HCT116 (cell line): ENCODE results near the gene PNN. TPM values are rescaled to one million over a fixed set of nuclear protein-coding genes. Genes with fewer than 3 reads are reported as not detected.

Source experiments
- ATAC-seq: fragments of 200-7000 bp; cut with Tn5 transposase; 2 replicates; pipeline ENCODE4 v1.9.1; 2020; ENCODE audit warnings: mild to moderate bottlenecking, moderate library complexity
- BruUV-seq: library from RNA; stranded (reverse); fragments of 400-500 nt; replicated peaks from 2 replicates; lab custom pipeline; 2021; lab: Mats Ljungman, UMichigan
- CTCF ChIA-PET: fragments of 300-600 bp; sonication (Branson Sonifier 250); formaldehyde crosslinking; loops from one replicate; lab custom pipeline; 2021; ENCODE audit warnings: antibody characterized with exemption; lab: Charles Lee
- POLR2A ChIA-PET: fragments of 300-600, 350-600 bp; sonication (Branson Sonifier 250); formaldehyde crosslinking; loops from one replicate; lab custom pipeline; 2021; ENCODE audit warnings: antibody characterized with exemption; lab: Charles Lee
- RAD21 ChIA-PET, 2 experiments: fragments of 300-600 bp; sonication (Branson Sonifier 250); formaldehyde crosslinking; loops; one replicate each; lab custom pipeline; 2023; ENCODE audit warnings: low total read pairs in 2 of 2; ENCODE audit not compliant: uncharacterized antibody in 2 of 2, unreplicated experiment in 2 of 2, low non-redundant PET in 1 of 2; lab: Charles Lee
- DNase-seq: peaks from one replicate; pipeline ENCODE4 v3.0.0-alpha.2; 2010; ENCODE audit warnings: low read depth, low spot score
- H2AFZ ChIP-seq: fragments of 200-600 bp; shearing (Covaris generic), sonication (generic); 2 replicates; pipeline ENCODE4 v1.6.1; 2017; ENCODE audit warnings: low read depth, mixed run types, mixed read lengths, antibody characterized with exemption, low read length; ENCODE audit not compliant: poor library complexity, severe bottlenecking
- H3K27ac ChIP-seq: 2 replicates; pipeline ENCODE4 v1.5.1; 2012; ENCODE audit warnings: low read depth, low read length
- H3K27me3 ChIP-seq: fragments of 200-600 bp; sonication (generic); 2 replicates; pipeline ENCODE4 v1.6.1; 2016; ENCODE audit warnings: mixed run types, low read length, mixed read lengths; ENCODE audit not compliant: insufficient read depth
- H3K36me3 ChIP-seq, 2 experiments: fragments of 200-500 bp in 1 of 2; fragments of 200-600 bp in 1 of 2; sonication (Bioruptor generic) in 1 of 2; sonication (generic) in 1 of 2; 2 replicates each; pipeline versions ENCODE4 v1.5.1 to v1.6.1; 2014 to 2016; ENCODE audit warnings: low read length in 2 of 2, inconsistent platforms in 1 of 2, mixed read lengths in 1 of 2, mixed run types in 1 of 2; ENCODE audit not compliant: insufficient read depth in 2 of 2, control insufficient read depth in 1 of 2
- H3K4me1 ChIP-seq, 2 experiments: fragments of 200-600 bp in 1 of 2; sonication (generic) in 1 of 2; 2 replicates each; pipeline versions ENCODE4 v1.5.1 to v1.6.1; 2012 to 2017; ENCODE audit warnings: low read length in 2 of 2, inconsistent platforms in 1 of 2, mild to moderate bottlenecking in 1 of 2, mixed read lengths in 1 of 2, mixed run types in 1 of 2, moderate library complexity in 1 of 2; ENCODE audit not compliant: insufficient read depth in 2 of 2, control insufficient read depth in 1 of 2
- H3K4me2 ChIP-seq: fragments of 200-600 bp; sonication (generic); 2 replicates; pipeline ENCODE4 v1.6.1; 2017; ENCODE audit warnings: mixed run types, low read length, mixed read lengths
- H3K4me3 ChIP-seq, 2 experiments: fragments of 200-600 bp in 1 of 2; sonication (generic) in 1 of 2; replicated peaks in 1 of 2; 2 replicates each; pipeline ENCODE4 v1.5.1; 2011 to 2016; ENCODE audit warnings: low read length in 2 of 2, control low read depth in 1 of 2, low read depth in 1 of 2, mild to moderate bottlenecking in 1 of 2, mixed read lengths in 1 of 2, mixed run types in 1 of 2
- H3K79me2 ChIP-seq: fragments of 200-600 bp; sonication (generic); 2 replicates; pipeline ENCODE4 v1.6.1; 2017; ENCODE audit warnings: mild to moderate bottlenecking, mixed run types, low read length, moderate library complexity, mixed read lengths; ENCODE audit not compliant: insufficient read depth
- H3K9ac ChIP-seq: fragments of 200-600 bp; sonication (generic); 2 replicates; pipeline ENCODE4 v1.6.1; 2016; ENCODE audit warnings: low read length, mixed read lengths
- H3K9me2 ChIP-seq: fragments of 200-600 bp; sonication (generic), shearing (Covaris generic); 2 replicates; pipeline ENCODE4 v1.6.1; 2017; ENCODE audit warnings: mixed run types, mild to moderate bottlenecking, moderate library complexity; ENCODE audit not compliant: insufficient read depth
- H3K9me3 ChIP-seq, 2 experiments: fragments of 200-500 bp in 1 of 2; fragments of 200-600 bp in 1 of 2; sonication (Bioruptor generic) in 1 of 2; sonication (generic) in 1 of 2; 2 replicates each; pipeline ENCODE4 v1.6.1; 2014 to 2017; ENCODE audit warnings: low read length in 2 of 2, mixed read lengths in 2 of 2, inconsistent platforms in 1 of 2, low read depth in 1 of 2, mild to moderate bottlenecking in 1 of 2, mixed run types in 1 of 2, moderate library complexity in 1 of 2; ENCODE audit not compliant: control insufficient read depth in 1 of 2, insufficient read depth in 1 of 2
- H4K20me1 ChIP-seq: fragments of 200-600 bp; sonication (generic), shearing (Covaris generic); 2 replicates; pipeline ENCODE4 v1.6.1; 2017; ENCODE audit warnings: mixed run types, mild to moderate bottlenecking, moderate library complexity; ENCODE audit not compliant: insufficient read depth
- CBX3 ChIP-seq: IDR thresholded peaks from 2 replicates; pipeline ENCODE4 v1.6.1; 2012; ENCODE audit warnings: low read depth
- CEBPB ChIP-seq: IDR thresholded peaks from 2 replicates; pipeline ENCODE4 v1.6.1; 2012; ENCODE audit warnings: low read depth
- ELF1 ChIP-seq: IDR thresholded peaks from 2 replicates; pipeline ENCODE4 v1.6.1; 2012; ENCODE audit warnings: low read depth, borderline replicate concordance
- EZH2 ChIP-seq: fragments of 200-600 bp; sonication (generic); IDR thresholded peaks from 2 replicates; pipeline ENCODE4 v1.6.1; 2017; ENCODE audit warnings: antibody characterized with exemption, mixed run types
- EZH2phosphoT487 ChIP-seq: fragments of 200-600 bp; IDR thresholded peaks from 2 replicates; pipeline ENCODE4 v1.6.1; 2018; ENCODE audit warnings: antibody characterized with exemption, borderline replicate concordance
- JUND ChIP-seq: IDR thresholded peaks from 2 replicates; pipeline ENCODE4 v1.6.1; 2012
- POLR2A ChIP-seq: IDR thresholded peaks from 2 replicates; pipeline ENCODE4 v1.7.0; 2011; ENCODE audit warnings: borderline replicate concordance; ENCODE audit not compliant: insufficient read depth, insufficient read length; ENCODE audit errors: extremely low read depth
- POLR2AphosphoS5 ChIP-seq: IDR thresholded peaks from 2 replicates; pipeline ENCODE4 v1.6.1; 2011; ENCODE audit warnings: mild to moderate bottlenecking, low read depth, low read length, moderate library complexity
- RAD21 ChIP-seq: IDR thresholded peaks from 2 replicates; pipeline ENCODE4 v1.6.1; 2012; ENCODE audit warnings: low read depth, mild to moderate bottlenecking
- SIN3A ChIP-seq: IDR thresholded peaks from 2 replicates; pipeline ENCODE4 v1.6.1; 2012; ENCODE audit warnings: low read depth
- SP1 ChIP-seq: IDR thresholded peaks from 2 replicates; pipeline ENCODE4 v1.6.1; 2012; ENCODE audit warnings: low read depth
- SRF ChIP-seq: IDR thresholded peaks from 2 replicates; pipeline ENCODE4 v1.6.1; 2012; ENCODE audit warnings: low read depth
- TCF7L2 ChIP-seq: IDR thresholded peaks from 2 replicates; pipeline ENCODE4 v1.7.0; 2011; ENCODE audit warnings: borderline replicate concordance, inconsistent platforms; ENCODE audit not compliant: insufficient read depth, insufficient read length; ENCODE audit errors: extremely low read depth
- YY1 ChIP-seq: IDR thresholded peaks from 2 replicates; pipeline ENCODE4 v1.6.1; 2011; ENCODE audit warnings: low read length, low read depth, moderate library complexity, mild to moderate bottlenecking; ENCODE audit not compliant: insufficient replicate concordance; ENCODE audit errors: extremely low read depth
- ZFX ChIP-seq: fragments of 450-650 bp; IDR thresholded peaks from 2 replicates; pipeline ENCODE4 v1.6.1; 2017
- ZNF274 ChIP-seq: fragments of 200-500 bp; sonication (Bioruptor generic); IDR thresholded peaks from 2 replicates; pipeline ENCODE4 v1.6.1; 2014; ENCODE audit warnings: mild to moderate bottlenecking, low read depth, low read length, inconsistent platforms
- intact Hi-C: fragments of 100-400 bp; cut with micrococcal nuclease; formaldehyde crosslinking; loops from 2 replicates; pipeline ENCODE4 v1.10.0; 2022
- total RNA-seq: library from RNA; stranded (reverse); gene quantifications from one replicate; pipeline ENCODE4 v1.2.1, GENCODE V29; 2021; ENCODE audit not compliant: unreplicated experiment
- TF ChIP-seq, protein P1 (sequence below): IDR thresholded peaks from 2 replicates; pipeline ENCODE4 v1.6.1; 2012
- TF ChIP-seq, protein P2 (sequence below): IDR thresholded peaks from 2 replicates; pipeline ENCODE4 v1.6.1; 2012
- TF ChIP-seq, protein P3 (sequence below), 3 experiments: fragments of 200-600 bp in 1 of 3; sonication (generic) in 1 of 3; IDR thresholded peaks in 2 of 3; conservative IDR thresholded peaks in 1 of 3; 2 replicates each; pipeline ENCODE4 v1.5.1; 2012 to 2017; ENCODE audit warnings: low read depth in 2 of 3, low read length in 2 of 3, antibody characterized with exemption in 1 of 3, borderline replicate concordance in 1 of 3, control low read depth in 1 of 3, mild to moderate bottlenecking in 1 of 3, mixed read lengths in 1 of 3, mixed run types in 1 of 3, moderate library complexity in 1 of 3; ENCODE audit not compliant: insufficient read depth in 1 of 3
- TF ChIP-seq, protein P4 (sequence below): IDR thresholded peaks from 2 replicates; pipeline ENCODE4 v1.6.1; 2012; ENCODE audit warnings: low read depth

The PNN gene
- total RNA-seq, 1 experiment from 2014 or later: 97.9 TPM

DNA sequence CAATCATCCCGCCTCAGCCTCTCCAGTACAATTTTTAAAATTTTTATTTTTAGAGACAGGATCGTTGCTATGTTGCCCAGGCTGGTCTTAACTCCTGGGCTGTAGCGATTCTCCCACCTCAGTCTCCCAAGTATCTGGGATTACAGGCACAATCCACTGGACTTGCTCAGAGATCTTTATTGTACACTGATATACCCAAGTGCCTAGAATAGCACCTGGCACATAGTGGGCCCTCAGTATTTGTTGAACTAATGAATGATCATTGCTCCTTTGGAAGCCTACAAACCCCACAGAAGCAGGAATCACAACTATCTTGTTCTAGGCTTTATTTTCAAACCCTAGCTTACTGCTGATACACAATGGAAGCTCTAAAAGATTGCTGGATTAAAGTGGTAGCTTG is 1.9 kb upstream of the PNN start:
- RAD21 ChIA-PET: no interaction called here
- H3K27me3 ChIP-seq: no peaks in the 10 kb centered on the region
- no peak overlapping the region for H3K4me2 ChIP-seq
- no peak overlapping the region for H2AFZ ChIP-seq
- H3K9me2 ChIP-seq: no peaks in the 10 kb centered on the region
- H3K36me3 ChIP-seq: peaks cover 22 to 27% of the 10 kb centered on the region in 2 experiments
- no peak overlapping the region for H3K9ac ChIP-seq
- no peak for DNase-seq
- CTCF ChIA-PET: no interaction called here
- no peak overlapping the region for H3K4me3 ChIP-seq
- TF ChIP-seq ELF1 (no peak), CEBPB (no peak), POLR2AphosphoS5 (no peak), SRF (no peak), CBX3 (no peak), EZH2phosphoT487 (no peak), TCF7L2 (no peak), JUND (no peak), YY1 (no peak), POLR2A (no peak), EZH2 (no peak), SIN3A (no peak), SP1 (no peak), ZFX (no peak), RAD21 (no peak), ZNF274 (no peak)
- TF ChIP-seq, protein P1, sequence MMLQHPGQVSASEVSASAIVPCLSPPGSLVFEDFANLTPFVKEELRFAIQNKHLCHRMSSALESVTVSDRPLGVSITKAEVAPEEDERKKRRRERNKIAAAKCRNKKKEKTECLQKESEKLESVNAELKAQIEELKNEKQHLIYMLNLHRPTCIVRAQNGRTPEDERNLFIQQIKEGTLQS: no peak
- TF ChIP-seq, protein P2, sequence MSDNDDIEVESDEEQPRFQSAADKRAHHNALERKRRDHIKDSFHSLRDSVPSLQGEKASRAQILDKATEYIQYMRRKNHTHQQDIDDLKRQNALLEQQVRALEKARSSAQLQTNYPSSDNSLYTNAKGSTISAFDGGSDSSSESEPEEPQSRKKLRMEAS: no peak
- TF ChIP-seq, protein P3, sequence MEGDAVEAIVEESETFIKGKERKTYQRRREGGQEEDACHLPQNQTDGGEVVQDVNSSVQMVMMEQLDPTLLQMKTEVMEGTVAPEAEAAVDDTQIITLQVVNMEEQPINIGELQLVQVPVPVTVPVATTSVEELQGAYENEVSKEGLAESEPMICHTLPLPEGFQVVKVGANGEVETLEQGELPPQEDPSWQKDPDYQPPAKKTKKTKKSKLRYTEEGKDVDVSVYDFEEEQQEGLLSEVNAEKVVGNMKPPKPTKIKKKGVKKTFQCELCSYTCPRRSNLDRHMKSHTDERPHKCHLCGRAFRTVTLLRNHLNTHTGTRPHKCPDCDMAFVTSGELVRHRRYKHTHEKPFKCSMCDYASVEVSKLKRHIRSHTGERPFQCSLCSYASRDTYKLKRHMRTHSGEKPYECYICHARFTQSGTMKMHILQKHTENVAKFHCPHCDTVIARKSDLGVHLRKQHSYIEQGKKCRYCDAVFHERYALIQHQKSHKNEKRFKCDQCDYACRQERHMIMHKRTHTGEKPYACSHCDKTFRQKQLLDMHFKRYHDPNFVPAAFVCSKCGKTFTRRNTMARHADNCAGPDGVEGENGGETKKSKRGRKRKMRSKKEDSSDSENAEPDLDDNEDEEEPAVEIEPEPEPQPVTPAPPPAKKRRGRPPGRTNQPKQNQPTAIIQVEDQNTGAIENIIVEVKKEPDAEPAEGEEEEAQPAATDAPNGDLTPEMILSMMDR (IDR thresholded peaks at IDR 0.05 in 2 of 3, conservative IDR thresholded peaks at IDR 0.05 in 1 of 3; ENCODE audit: borderline replicate concordance in 1 of 3, insufficient read depth in 1 of 3, low read depth in 2 of 3, low read length in 2 of 3): no peak
- TF ChIP-seq, protein P4, sequence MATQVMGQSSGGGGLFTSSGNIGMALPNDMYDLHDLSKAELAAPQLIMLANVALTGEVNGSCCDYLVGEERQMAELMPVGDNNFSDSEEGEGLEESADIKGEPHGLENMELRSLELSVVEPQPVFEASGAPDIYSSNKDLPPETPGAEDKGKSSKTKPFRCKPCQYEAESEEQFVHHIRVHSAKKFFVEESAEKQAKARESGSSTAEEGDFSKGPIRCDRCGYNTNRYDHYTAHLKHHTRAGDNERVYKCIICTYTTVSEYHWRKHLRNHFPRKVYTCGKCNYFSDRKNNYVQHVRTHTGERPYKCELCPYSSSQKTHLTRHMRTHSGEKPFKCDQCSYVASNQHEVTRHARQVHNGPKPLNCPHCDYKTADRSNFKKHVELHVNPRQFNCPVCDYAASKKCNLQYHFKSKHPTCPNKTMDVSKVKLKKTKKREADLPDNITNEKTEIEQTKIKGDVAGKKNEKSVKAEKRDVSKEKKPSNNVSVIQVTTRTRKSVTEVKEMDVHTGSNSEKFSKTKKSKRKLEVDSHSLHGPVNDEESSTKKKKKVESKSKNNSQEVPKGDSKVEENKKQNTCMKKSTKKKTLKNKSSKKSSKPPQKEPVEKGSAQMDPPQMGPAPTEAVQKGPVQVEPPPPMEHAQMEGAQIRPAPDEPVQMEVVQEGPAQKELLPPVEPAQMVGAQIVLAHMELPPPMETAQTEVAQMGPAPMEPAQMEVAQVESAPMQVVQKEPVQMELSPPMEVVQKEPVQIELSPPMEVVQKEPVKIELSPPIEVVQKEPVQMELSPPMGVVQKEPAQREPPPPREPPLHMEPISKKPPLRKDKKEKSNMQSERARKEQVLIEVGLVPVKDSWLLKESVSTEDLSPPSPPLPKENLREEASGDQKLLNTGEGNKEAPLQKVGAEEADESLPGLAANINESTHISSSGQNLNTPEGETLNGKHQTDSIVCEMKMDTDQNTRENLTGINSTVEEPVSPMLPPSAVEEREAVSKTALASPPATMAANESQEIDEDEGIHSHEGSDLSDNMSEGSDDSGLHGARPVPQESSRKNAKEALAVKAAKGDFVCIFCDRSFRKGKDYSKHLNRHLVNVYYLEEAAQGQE: no peak
- TF ChIP-seq, all 23 proteins: peak for 0
- intact Hi-C loops: loop anchor here (5.0 kb wide), 2 partner anchors 61 to 194 kb away; partner anchors contain the start of gene GEMIN2
- peaks cover 16 to 36% of the 10 kb centered on the region in 2 experiments; a peak in 3 of 4 replicates for H3K4me1 ChIP-seq
- 0 out of 2 replicates have a peak overlapping the region, but pooled peaks have one; percentile 91 for H3K27ac ChIP-seq
- POLR2A ChIA-PET: interaction anchor here (1.0 kb wide), 1 partner anchor 12 kb away, joined by 3 read pairs; no protein-coding TSS in a partner anchor
- peaks cover 49% of the 10 kb centered on the region for H3K79me2 ChIP-seq
- 0 out of 2 replicates have a peak, but pooled peaks cover 5% of the 10 kb centered on the region for H4K20me1 ChIP-seq
- no peak for ATAC-seq
- no peaks in the 10 kb centered on the region for H3K9me3 ChIP-seq
- BruUV-seq: no TSS peak
